HepG2 (cell line): ENCODE measurements around the gene CARTPT. TPM values are rescaled to one million over a fixed set of nuclear protein-coding genes. Genes with fewer than 3 reads are reported as not detected.

Experiments
- CTCF ChIP-seq: sonication (generic); formaldehyde crosslinking; IDR thresholded peaks from 2 replicates; pipeline ENCODE4 v1.5.0; 2020; ENCODE audit warnings: mild to moderate bottlenecking, missing genetic modification reagents, moderate library complexity
- MIER3 ChIP-seq: IDR thresholded peaks from 2 replicates; pipeline ENCODE4 v1.6.1; 2016; ENCODE audit warnings: missing compliant biosample characterization, borderline replicate concordance
- RARA ChIP-seq: IDR thresholded peaks from 2 replicates; pipeline ENCODE4 v1.6.1; 2016; ENCODE audit warnings: missing genetic modification reagents, missing compliant biosample characterization
- REST ChIP-seq, 2 experiments: IDR thresholded peaks; 2 replicates each; pipeline ENCODE4 v1.6.1; 2011 to 2012; ENCODE audit warnings: low read length in 2 of 2, borderline replicate concordance in 1 of 2, low read depth in 1 of 2, mild to moderate bottlenecking in 1 of 2, moderate library complexity in 1 of 2
- SALL1 ChIP-seq: sonication (generic); formaldehyde crosslinking; IDR thresholded peaks from 2 replicates; pipeline ENCODE4 v1.8.0; 2022; ENCODE audit warnings: mild to moderate bottlenecking, missing genetic modification reagents
- ZBTB7B ChIP-seq: sonication (generic); formaldehyde crosslinking; IDR thresholded peaks from 2 replicates; pipeline ENCODE4 v1.4.0; 2020; ENCODE audit warnings: missing genetic modification reagents
- ZFX ChIP-seq: sonication (generic); formaldehyde crosslinking; IDR thresholded peaks from 2 replicates; pipeline ENCODE4 v1.4.0; 2020; ENCODE audit warnings: mild to moderate bottlenecking, low read depth, missing genetic modification reagents, moderate library complexity
- ZMYM3 ChIP-seq: sonication (generic); formaldehyde crosslinking; IDR thresholded peaks from 2 replicates; pipeline ENCODE4 v1.5.1; 2020; ENCODE audit warnings: mild to moderate bottlenecking, missing genetic modification reagents
- ZNF414 ChIP-seq: sonication (generic); formaldehyde crosslinking; IDR thresholded peaks from 2 replicates; pipeline ENCODE4 v1.5.0; 2020; ENCODE audit warnings: missing genetic modification reagents
- ZNF501 ChIP-seq: sonication (generic); formaldehyde crosslinking; IDR thresholded peaks from 2 replicates; pipeline ENCODE4 v1.5.1; 2020; ENCODE audit warnings: mild to moderate bottlenecking, moderate library complexity, missing genetic modification reagents
- ZNF552 ChIP-seq: sonication (generic); formaldehyde crosslinking; IDR thresholded peaks from 2 replicates; pipeline ENCODE4 v1.9.0; 2022; ENCODE audit warnings: missing genetic modification reagents, mild to moderate bottlenecking, borderline replicate concordance
- ZNF609 ChIP-seq: sonication (generic); formaldehyde crosslinking; IDR thresholded peaks from 2 replicates; pipeline ENCODE4 v1.4.0; 2020; ENCODE audit warnings: mild to moderate bottlenecking, missing genetic modification reagents, borderline replicate concordance
- ZNF687 ChIP-seq: sonication (generic); formaldehyde crosslinking; IDR thresholded peaks from 2 replicates; pipeline ENCODE4 v1.5.1; 2020; ENCODE audit warnings: mild to moderate bottlenecking, missing genetic modification reagents, moderate library complexity
- polyA plus RNA-seq, 8 experiments: library from polyadenylated mRNA; depleted of rRNA in 3 of 8; stranded (reverse) in 7 of 8; unstranded in 1 of 8; fragments of >200 nt; fragmentation: Illumina TruSeq in 4 of 8; extraction: Trizol in 4 of 8; gene quantifications; 2 replicates each; pipeline versions ENCODE4 v1.2.1 to v1.2.3, GENCODE V29; 2011 to 2016; ENCODE audit warnings: low read depth in 4 of 8, missing spikeins in 1 of 8, mixed read lengths in 1 of 8; ENCODE audit not compliant: insufficient read depth in 1 of 8
- total RNA-seq, 5 experiments: library from RNA; depleted of rRNA; stranded (reverse); fragments of >200 nt; fragmentation: Illumina TruSeq; extraction: Trizol; gene quantifications; 2 replicates each; pipeline ENCODE4 v1.2.3, GENCODE V29; 2016; ENCODE audit warnings: low read depth in 1 of 5

Gene CARTPT
- total and polyA plus RNA-seq, 2 of the 13 experiments (the other 11 are each of a cell fraction or from before 2014, with no cell fraction given), result not detected

- TF ChIP-seq ZNF609 (peak; percentile 62; the same call in 1 of the 2 replicates), ZFX (peak; percentile 77), CTCF (peak; percentile 22; the same call in 1 of the 2 replicates), ZBTB7B (CRISPR knock-in tag) (peak; percentile 32; the same call in 1 of the 2 replicates), ZNF414 (CRISPR knock-in tag) (0 out of 2 replicates have a peak, but pooled peaks have one; percentile 44), REST (IDR thresholded peaks at IDR 0.05; ENCODE audit: borderline replicate concordance in 1 of 2, low read depth in 1 of 2, low read length in 2 of 2) (peak in 1 of 2 experiments; percentile 61; a peak in 1 of 4 replicates), ZNF501 (CRISPR knock-in tag) (peak; percentile 51; the same call in 1 of the 2 replicates), SALL1 (CRISPR knock-in tag) (peak; percentile 94), ZNF687 (CRISPR knock-in tag) (peak; percentile 80), RARA (peak; percentile 33; the same call in 1 of the 2 replicates), ZNF552 (no peak), ZMYM3 (CRISPR knock-in tag) (peak; percentile 71; the same call in 1 of the 2 replicates), MIER3 (peak; percentile 51; the same call in 1 of the 2 replicates)
Measured at GRCh38 chr5:71695071-71695470, 24.0 kb upstream of the CARTPT start (continued).
